T-helper 1 cell treated with Interleukin-12 subunit alpha and Interleukin-12 subunit beta and Interleukin-4 antibody, amounts not matched to agents 30 μg/mL and 1 μg/mL, for 36 hours (primary cell): ENCODE data around the gene TDRD12.

Source experiments
- H3K27ac Mint-ChIP-seq: one replicate; pipeline ENCODE4 v1.8.0; 2021; ENCODE audit warnings: mild to moderate bottlenecking, mixed read lengths
- H3K27me3 Mint-ChIP-seq: one replicate; pipeline ENCODE4 v1.8.0; 2021; ENCODE audit warnings: low read depth, mixed read lengths
- H3K36me3 Mint-ChIP-seq: one replicate; pipeline ENCODE4 v1.8.0; 2021; ENCODE audit warnings: low read depth, mixed read lengths
- H3K4me1 Mint-ChIP-seq: one replicate; pipeline ENCODE4 v1.8.0; 2021; ENCODE audit warnings: low read depth, mixed read lengths
- H3K4me3 Mint-ChIP-seq: one replicate; pipeline ENCODE4 v1.8.0; 2021; ENCODE audit warnings: mild to moderate bottlenecking, moderate library complexity, mixed read lengths
- H3K9me3 Mint-ChIP-seq: one replicate; pipeline ENCODE4 v1.8.0; 2021; ENCODE audit warnings: mixed read lengths

The TDRD12 gene

DNA sequence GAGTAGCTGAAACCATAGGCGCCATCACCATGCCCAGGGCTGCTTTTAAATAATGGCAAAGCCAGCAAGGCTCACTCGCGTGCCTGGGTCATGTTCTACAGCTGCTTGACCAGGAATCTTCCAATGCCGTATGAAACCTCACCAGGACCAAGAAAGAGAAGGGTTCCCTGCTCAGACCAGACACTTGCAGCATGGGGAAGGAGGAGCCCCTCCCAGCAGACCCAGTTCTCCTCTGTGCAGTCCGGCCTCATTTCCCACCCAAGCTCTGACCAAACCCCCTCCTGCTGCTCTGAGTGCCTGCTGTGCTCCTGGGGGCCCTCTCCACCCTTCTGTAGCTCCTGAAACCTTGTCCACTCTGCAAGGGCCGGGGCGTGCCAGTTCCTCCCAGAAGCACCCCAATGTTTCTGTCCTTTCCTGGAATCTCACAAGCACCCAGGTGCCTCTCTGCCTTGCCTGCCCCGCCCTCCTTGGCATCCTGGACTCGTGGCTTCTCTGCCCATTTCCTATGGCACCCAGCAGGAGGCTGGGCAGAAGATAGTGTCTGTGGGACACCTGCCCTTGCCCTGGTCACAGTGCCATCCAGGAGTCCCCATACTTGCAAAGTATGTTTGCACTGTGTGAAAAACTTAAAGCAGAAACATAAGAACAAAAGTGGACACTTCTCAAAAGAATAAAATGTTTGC is 156.8 kb downstream of the TDRD12 start:
- Mint-ChIP-seq H3K36me3 (no peaks in the 10 kb centered on the region), H3K4me1 (no peaks in the 10 kb centered on the region), H3K4me3 (no peak overlapping the region), H3K27me3 (no peaks in the 10 kb centered on the region), H3K9me3 (no peaks in the 10 kb centered on the region), H3K27ac (no peak overlapping the region)

DNA sequence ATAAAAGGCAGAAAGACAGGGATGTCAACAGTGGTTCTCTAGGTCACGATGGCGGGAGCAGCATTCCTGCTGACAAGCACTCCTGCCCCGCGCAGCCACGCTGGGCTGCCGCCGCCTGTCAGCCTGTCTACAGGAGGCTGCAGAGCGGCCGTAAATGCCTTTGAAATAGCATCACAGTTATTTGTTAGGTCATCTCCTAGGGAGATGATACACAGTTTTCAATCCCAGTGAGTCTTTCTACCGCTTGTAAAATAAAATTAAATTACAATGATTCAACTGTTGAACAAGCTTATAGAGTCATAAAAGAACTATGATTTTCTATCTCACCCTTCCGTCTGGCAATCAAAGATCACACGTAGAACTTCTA is 157.3 kb downstream of the TDRD12 start:
- H3K9me3 Mint-ChIP-seq, result no peaks in the 10 kb centered on the region
- no peaks in the 10 kb centered on the region for H3K27me3 Mint-ChIP-seq
- no peak overlapping the region for H3K27ac Mint-ChIP-seq
- no peaks in the 10 kb centered on the region for H3K4me1 Mint-ChIP-seq
- H3K36me3 Mint-ChIP-seq, result no peaks in the 10 kb centered on the region
- H3K4me3 Mint-ChIP-seq, result no peak overlapping the region
